ENCODE results near the gene MRPS34.

DNA sequence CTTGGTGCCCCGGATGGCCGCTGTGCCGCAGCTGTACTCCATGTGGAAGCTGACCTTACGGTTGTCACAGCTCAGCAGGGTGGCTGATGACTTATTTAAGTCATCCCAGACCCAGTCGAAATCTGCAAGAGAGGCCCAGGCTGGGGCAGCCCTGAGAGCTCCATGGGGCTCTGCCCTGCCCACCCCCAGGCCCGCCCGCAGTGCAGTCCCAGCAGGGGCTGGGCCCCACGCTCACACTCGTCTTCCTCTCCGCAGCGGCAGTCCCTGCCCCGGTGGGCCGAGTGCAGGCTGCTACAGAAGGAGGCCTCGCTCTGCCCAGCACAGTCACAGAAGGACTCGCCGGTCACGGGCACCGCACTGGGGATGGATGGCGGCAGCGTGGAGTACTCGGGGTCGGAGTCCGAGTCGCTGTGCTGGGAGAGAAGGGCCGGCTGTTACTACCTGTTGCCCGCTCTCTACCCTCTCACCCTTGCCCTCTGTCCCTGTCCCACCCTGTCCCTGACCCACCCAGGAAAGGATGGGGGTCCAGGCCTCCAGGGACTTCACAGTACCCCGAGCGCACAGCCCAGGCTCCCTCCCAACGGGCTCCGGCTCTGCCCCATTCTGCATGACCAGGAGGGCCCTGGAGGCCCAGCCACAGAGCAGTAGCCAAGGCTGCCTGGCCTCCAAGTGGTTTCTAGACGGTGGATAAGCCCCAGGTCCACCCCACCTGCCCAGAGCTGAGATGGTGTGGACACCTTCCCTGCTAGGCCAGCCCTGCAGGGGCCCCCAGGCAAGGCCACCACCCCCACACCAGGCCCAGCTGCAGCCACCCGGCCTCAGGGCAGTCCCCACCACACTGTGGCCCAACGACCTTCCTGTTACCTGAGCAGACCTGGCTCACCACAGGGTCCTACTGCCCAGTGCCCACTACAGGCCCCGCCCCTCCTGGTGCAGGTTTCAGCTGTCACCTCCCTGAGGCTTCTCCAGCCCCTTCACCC, 5.6 kb upstream of the MRPS34 start:
- TF ChIP-seq, protein P1, sequence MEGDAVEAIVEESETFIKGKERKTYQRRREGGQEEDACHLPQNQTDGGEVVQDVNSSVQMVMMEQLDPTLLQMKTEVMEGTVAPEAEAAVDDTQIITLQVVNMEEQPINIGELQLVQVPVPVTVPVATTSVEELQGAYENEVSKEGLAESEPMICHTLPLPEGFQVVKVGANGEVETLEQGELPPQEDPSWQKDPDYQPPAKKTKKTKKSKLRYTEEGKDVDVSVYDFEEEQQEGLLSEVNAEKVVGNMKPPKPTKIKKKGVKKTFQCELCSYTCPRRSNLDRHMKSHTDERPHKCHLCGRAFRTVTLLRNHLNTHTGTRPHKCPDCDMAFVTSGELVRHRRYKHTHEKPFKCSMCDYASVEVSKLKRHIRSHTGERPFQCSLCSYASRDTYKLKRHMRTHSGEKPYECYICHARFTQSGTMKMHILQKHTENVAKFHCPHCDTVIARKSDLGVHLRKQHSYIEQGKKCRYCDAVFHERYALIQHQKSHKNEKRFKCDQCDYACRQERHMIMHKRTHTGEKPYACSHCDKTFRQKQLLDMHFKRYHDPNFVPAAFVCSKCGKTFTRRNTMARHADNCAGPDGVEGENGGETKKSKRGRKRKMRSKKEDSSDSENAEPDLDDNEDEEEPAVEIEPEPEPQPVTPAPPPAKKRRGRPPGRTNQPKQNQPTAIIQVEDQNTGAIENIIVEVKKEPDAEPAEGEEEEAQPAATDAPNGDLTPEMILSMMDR (IDR thresholded peaks at IDR 0.05) = no peak
- TF ChIP-seq POLR2A (IDR thresholded peaks at IDR 0.05; ENCODE audit: low read depth) = no peak
- TF ChIP-seq POLR2AphosphoS5 (IDR thresholded peaks at IDR 0.05) = no peak
- no peak for TF ChIP-seq EP300 (IDR thresholded peaks at IDR 0.05)
